Right atrium auricular region (tissue), 2 donors: ENCODE results near the gene BRD3OS. TPM values are rescaled to one million over a fixed set of nuclear protein-coding genes. Genes with fewer than 3 reads are reported as not detected.

Experiments
- DNase-seq: peaks from one replicate; pipeline ENCODE4 v3.0.0-alpha.2; 2019; ENCODE audit warnings: low spot score
- H3K27ac ChIP-seq, 2 donors: fragments of 200-600 bp; sonication (generic); 1 replicate in 1 of 2; 2 replicates in 1 of 2; pipeline ENCODE4 v1.5.1; 2016 to 2019
- H3K27me3 ChIP-seq, 2 donors: fragments of 200-600 bp; sonication (generic); one replicate each; pipeline versions ENCODE4 v1.5.1 to v1.6.0; 2017 to 2019
- H3K36me3 ChIP-seq: fragments of 200-600 bp; sonication (generic); one replicate; pipeline ENCODE4 v1.5.1; 2016
- H3K4me1 ChIP-seq, 2 donors: fragments of 200-600 bp; sonication (generic); one replicate each; pipeline versions ENCODE4 v1.5.1 to v1.6.0; 2017 to 2019
- H3K4me3 ChIP-seq, 2 donors: fragments of 200-600 bp; sonication (generic); 1 replicate in 1 of 2; 2 replicates in 1 of 2; pipeline ENCODE4 v1.5.1; 2017 to 2019; ENCODE audit warnings: mild to moderate bottlenecking in 1 of 2, moderate library complexity in 1 of 2
- H3K9me3 ChIP-seq, 2 donors: fragments of 200-600 bp; sonication (generic); one replicate each; pipeline ENCODE4 v1.5.1; 2019
- CTCF ChIP-seq, 2 donors: fragments of 200-600 bp; sonication (generic); IDR thresholded peaks; one replicate each; pipeline ENCODE4 v1.5.1; 2019; ENCODE audit warnings: antibody characterized with exemption in 2 of 2
- total RNA-seq, 2 donors: library from RNA; depleted of rRNA; stranded (reverse); fragments of >200 nt; gene quantifications; one replicate each; pipeline ENCODE4 v1.1.0, GENCODE V29; 2016

Gene BRD3OS
- total RNA-seq, 2 donors from 2014 or later = 7.8 to 11.2 TPM

- H3K4me1 ChIP-seq = peaks cover 0 to 10% of the 10 kb centered on the region in 2 donors
- peaks cover 19% of the 10 kb centered on the region for H3K36me3 ChIP-seq
- no peak for DNase-seq
- TF ChIP-seq CTCF (IDR thresholded peaks at IDR 0.05) = no peak
- no peaks in the 10 kb centered on the region for H3K9me3 ChIP-seq
- H3K4me3 ChIP-seq = no peak overlapping the region
- H3K27me3 ChIP-seq = no peaks in the 10 kb centered on the region
- H3K27ac ChIP-seq = no peak overlapping the region
Measured at GRCh38 chr9:134028076-134028475, 2.8 kb downstream of the BRD3OS start.

GRCh38 chr9:134028575-134029247 is 3.4 kb downstream of the BRD3OS start:
- Histone ChIP-seq H3K27me3 (no peaks in the 10 kb centered on the region), H3K9me3 (no peaks in the 10 kb centered on the region), H3K4me1 (peaks cover 0 to 10% of the 10 kb centered on the region in 2 donors), H3K27ac (no peak overlapping the region), H3K4me3 (no peak overlapping the region), H3K36me3 (peaks cover 25% of the 10 kb centered on the region)
- TF ChIP-seq CTCF (IDR thresholded peaks at IDR 0.05) = no peak
- no peak for DNase-seq

- Histone ChIP-seq H3K36me3 (peaks cover 33% of the 10 kb centered on the region), H3K27ac (no peak overlapping the region), H3K4me1 (peaks cover 0 to 10% of the 10 kb centered on the region in 2 donors), H3K27me3 (no peaks in the 10 kb centered on the region), H3K4me3 (no peak overlapping the region), H3K9me3 (no peaks in the 10 kb centered on the region)
- DNase-seq = no peak
- TF ChIP-seq CTCF (IDR thresholded peaks at IDR 0.05) = no peak
Measured at GRCh38 chr9:134029248-134030226, 4.3 kb downstream of the BRD3OS start.

- Histone ChIP-seq H3K36me3 (peaks cover 47% of the 10 kb centered on the region), H3K27me3 (no peaks in the 10 kb centered on the region), H3K4me1 (peaks cover 0 to 7% of the 10 kb centered on the region in 2 donors), H3K9me3 (no peaks in the 10 kb centered on the region), H3K4me3 (no peak overlapping the region), H3K27ac (no peak overlapping the region)
- no peak for DNase-seq
- TF ChIP-seq CTCF (IDR thresholded peaks at IDR 0.05) = no peak
Measured at GRCh38 chr9:134030821-134031470, 5.7 kb downstream of the BRD3OS start.

- Histone ChIP-seq H3K4me3 (no peak overlapping the region), H3K9me3 (no peaks in the 10 kb centered on the region), H3K4me1 (no peaks in the 10 kb centered on the region), H3K27me3 (no peaks in the 10 kb centered on the region), H3K36me3 (peaks cover 56% of the 10 kb centered on the region), H3K27ac (no peak overlapping the region)
- no peak for DNase-seq
- no peak for TF ChIP-seq CTCF (IDR thresholded peaks at IDR 0.05)
Measured at GRCh38 chr9:134031783-134032182, 6.5 kb downstream of the BRD3OS start.
